Fibroblast of lung (primary cell): Measurements from ENCODE around the gene AP4S1.

ENCODE experiments used
- CTCF ChIP-seq, 2 donors: IDR thresholded peaks in 1 of 2; conservative IDR thresholded peaks in 1 of 2; 1 replicate in 1 of 2; 2 replicates in 1 of 2; pipeline ENCODE4 v1.5.1; 2011 to 2012; ENCODE audit warnings: low read length in 2 of 2, control low read depth in 1 of 2, inconsistent platforms in 1 of 2, low read depth in 1 of 2, mild to moderate bottlenecking in 1 of 2
- EZH2 ChIP-seq: IDR thresholded peaks from 2 replicates; pipeline ENCODE4 v1.5.1; 2012; ENCODE audit warnings: low read length, control low read depth, mild to moderate bottlenecking; ENCODE audit errors: missing control alignments

- TF ChIP-seq CTCF (conservative IDR thresholded peaks at IDR 0.05 in 1 of 2, IDR thresholded peaks at IDR 0.05 in 1 of 2; ENCODE audit: low read depth in 1 of 2, low read length in 2 of 2): no peak
- no peak for TF ChIP-seq EZH2
These were observed 25.6 kb downstream of the AP4S1 start for GRCh38 chr14:31051023-31051422.
